Adipocyte (in vitro differentiated cells): Measurements from ENCODE around the gene RAB17.

ENCODE experiments used
- DNase-seq: peaks from one replicate; pipeline ENCODE4 v3.0.0-alpha.2; 2015; ENCODE audit warnings: low read depth
- H3K27me3 ChIP-seq: replicated peaks from 2 replicates; pipeline ENCODE4 v1.7.0; 2013; ENCODE audit warnings: mild to moderate bottlenecking, low read length, moderate library complexity; ENCODE audit not compliant: control insufficient read depth, insufficient read depth
- H3K36me3 ChIP-seq: 2 replicates; pipeline ENCODE4 v1.7.0; 2013; ENCODE audit warnings: low read length, mild to moderate bottlenecking, moderate library complexity; ENCODE audit not compliant: control insufficient read depth, insufficient read depth, severe bottlenecking
- H3K4me1 ChIP-seq: 2 replicates; pipeline ENCODE4 v1.7.0; 2013; ENCODE audit warnings: mild to moderate bottlenecking, low read length, moderate library complexity; ENCODE audit not compliant: control insufficient read depth, insufficient read depth
- H3K4me3 ChIP-seq: 2 replicates; pipeline ENCODE4 v1.7.0; 2013; ENCODE audit warnings: mild to moderate bottlenecking, low read length, moderate library complexity
- H3K9ac ChIP-seq: 2 replicates; pipeline ENCODE4 v1.7.0; 2013; ENCODE audit warnings: mild to moderate bottlenecking, low read length, moderate library complexity
- H3K9me3 ChIP-seq: 2 replicates; pipeline ENCODE4 v1.7.0; 2013; ENCODE audit warnings: mild to moderate bottlenecking, low read length, moderate library complexity; ENCODE audit not compliant: control insufficient read depth

The RAB17 gene

GRCh38 chr2:237565974-237566373, 24.6 kb downstream of the RAB17 start:
- Histone ChIP-seq H3K4me1 (no peaks in the 10 kb centered on the region), H3K4me3 (no peak overlapping the region), H3K9ac (no peak overlapping the region), H3K9me3 (no peaks in the 10 kb centered on the region), H3K27me3 (peaks cover 31% of the 10 kb centered on the region), H3K36me3 (no peaks in the 10 kb centered on the region)
- DNase-seq: no peak

GRCh38 chr2:237564526-237565131, 25.9 kb downstream of the RAB17 start:
- DNase-seq: no peak
- Histone ChIP-seq H3K36me3 (no peaks in the 10 kb centered on the region), H3K4me3 (no peak overlapping the region), H3K27me3 (peaks cover 31% of the 10 kb centered on the region), H3K9ac (no peak overlapping the region), H3K4me1 (peaks cover 2% of the 10 kb centered on the region), H3K9me3 (no peaks in the 10 kb centered on the region)

DNA sequence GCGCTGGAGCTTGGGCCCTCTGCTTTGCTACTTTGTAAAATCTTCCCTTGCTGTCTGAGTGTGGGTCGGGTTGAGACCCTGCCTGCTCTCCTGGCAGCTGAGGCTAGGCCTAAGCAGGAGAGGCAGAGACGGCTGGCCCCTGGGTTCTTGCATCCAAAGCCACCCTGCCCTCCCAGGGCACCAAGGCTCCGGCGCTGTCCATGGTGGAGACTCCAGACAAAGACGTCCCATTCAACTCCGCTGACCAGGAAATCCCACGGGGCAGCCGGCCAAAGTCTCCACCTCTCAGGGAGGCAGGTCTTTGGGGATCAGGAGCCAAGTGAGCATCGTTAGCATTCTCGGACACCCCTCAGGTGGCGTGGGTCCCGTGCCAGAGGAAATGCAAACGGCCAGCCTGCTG, 26.7 kb downstream of the RAB17 start:
- no peak overlapping the region for H3K9ac ChIP-seq
- no peaks in the 10 kb centered on the region for H3K9me3 ChIP-seq
- peak; percentile 48 for DNase-seq
- no peak overlapping the region for H3K4me3 ChIP-seq
- H3K36me3 ChIP-seq: no peaks in the 10 kb centered on the region
- H3K4me1 ChIP-seq: peaks cover 10% of the 10 kb centered on the region
- H3K27me3 ChIP-seq: peaks cover 31% of the 10 kb centered on the region

DNA sequence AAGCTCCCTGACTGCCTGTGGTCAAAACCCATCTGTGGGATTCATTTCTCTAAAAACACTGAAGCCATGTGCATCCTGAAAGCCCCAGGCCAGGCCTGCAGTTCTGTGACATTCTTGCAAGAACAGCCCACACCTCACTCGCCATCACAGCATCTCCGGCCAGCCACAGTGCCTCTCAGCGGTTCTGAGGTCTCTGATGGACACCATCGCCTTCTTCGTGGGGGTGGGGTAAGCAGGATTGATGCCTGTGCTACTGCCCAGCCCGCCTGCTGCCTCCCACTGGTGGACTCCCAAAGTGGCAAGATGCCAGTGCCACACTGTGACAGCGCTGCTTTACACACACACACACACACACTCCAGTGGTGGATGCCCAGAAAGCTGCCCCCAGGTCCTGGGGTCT, 29.3 kb downstream of the RAB17 start:
- Histone ChIP-seq H3K36me3 (no peaks in the 10 kb centered on the region), H3K4me1 (peaks cover 12% of the 10 kb centered on the region), H3K27me3 (peaks cover 19% of the 10 kb centered on the region), H3K9me3 (peaks cover 3% of the 10 kb centered on the region), H3K4me3 (no peak overlapping the region), H3K9ac (no peak overlapping the region)
- no peak for DNase-seq

DNA sequence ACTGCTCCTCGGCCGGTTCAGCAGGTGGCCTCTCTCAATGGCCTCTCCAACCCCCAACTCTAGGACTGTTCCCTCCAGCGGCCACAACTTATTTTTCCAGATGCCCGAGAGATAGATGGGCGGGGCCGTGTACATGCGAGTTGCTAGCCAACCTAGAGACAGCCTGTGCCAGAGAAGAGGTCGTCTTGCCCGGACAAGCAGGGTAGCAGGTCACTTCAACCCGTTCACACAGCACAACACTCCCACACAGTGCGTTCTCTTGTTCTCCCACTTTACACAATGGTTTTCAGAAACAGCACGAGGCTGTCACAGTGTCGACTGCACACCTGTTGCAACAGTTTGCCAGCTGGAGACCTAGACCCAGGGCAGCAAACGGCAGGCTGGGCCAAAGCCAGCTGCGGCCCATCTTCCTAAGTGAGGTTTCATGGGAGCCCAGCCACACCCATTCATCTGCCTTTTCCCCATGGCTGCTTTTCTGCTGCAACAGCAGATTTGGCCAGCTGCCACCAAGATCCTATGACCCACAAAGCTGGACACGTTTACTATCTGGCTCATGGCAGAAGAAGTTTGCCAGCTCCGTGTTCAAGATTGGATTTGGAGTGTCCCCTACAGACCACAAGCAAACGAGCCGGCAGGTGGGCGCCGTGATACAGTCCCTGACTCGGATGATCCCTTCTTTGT, 31.4 kb downstream of the RAB17 start:
- DNase-seq: peak; percentile 23
- Histone ChIP-seq H3K4me3 (no peak overlapping the region), H3K36me3 (no peaks in the 10 kb centered on the region)

DNA sequence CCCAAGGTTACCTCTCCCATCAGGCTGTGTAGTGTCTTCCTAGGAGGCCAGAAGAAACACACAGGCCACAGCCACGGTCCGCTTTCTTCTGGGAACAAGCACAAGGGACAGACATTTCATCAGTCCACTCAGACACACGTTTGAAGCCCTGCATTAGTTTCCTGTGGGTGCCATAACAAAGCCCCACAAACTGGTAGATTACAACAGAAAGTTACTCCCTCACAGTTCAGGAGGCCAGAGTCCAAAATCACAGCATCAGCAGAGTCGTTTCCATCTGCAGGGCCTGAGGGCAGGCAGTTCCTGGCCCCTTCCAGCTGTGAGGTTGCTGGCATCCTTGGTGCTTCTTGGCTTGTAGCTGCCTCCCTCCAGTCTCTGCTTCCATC, 32.9 kb downstream of the RAB17 start:
- no peaks in the 10 kb centered on the region for H3K27me3 ChIP-seq
- DNase-seq: no peak
- peaks cover 12% of the 10 kb centered on the region for H3K4me1 ChIP-seq
- no peak overlapping the region for H3K9ac ChIP-seq
- H3K36me3 ChIP-seq: no peaks in the 10 kb centered on the region
- no peak overlapping the region for H3K4me3 ChIP-seq
- H3K9me3 ChIP-seq: peaks cover 15% of the 10 kb centered on the region

More for the DNA sequence above, 31.4 kb downstream of the RAB17 start:
- H3K9me3 ChIP-seq: peaks cover 15% of the 10 kb centered on the region
- peaks cover 12% of the 10 kb centered on the region for H3K4me1 ChIP-seq
- no peak overlapping the region for H3K9ac ChIP-seq
- H3K27me3 ChIP-seq: peaks cover 10% of the 10 kb centered on the region

DNA sequence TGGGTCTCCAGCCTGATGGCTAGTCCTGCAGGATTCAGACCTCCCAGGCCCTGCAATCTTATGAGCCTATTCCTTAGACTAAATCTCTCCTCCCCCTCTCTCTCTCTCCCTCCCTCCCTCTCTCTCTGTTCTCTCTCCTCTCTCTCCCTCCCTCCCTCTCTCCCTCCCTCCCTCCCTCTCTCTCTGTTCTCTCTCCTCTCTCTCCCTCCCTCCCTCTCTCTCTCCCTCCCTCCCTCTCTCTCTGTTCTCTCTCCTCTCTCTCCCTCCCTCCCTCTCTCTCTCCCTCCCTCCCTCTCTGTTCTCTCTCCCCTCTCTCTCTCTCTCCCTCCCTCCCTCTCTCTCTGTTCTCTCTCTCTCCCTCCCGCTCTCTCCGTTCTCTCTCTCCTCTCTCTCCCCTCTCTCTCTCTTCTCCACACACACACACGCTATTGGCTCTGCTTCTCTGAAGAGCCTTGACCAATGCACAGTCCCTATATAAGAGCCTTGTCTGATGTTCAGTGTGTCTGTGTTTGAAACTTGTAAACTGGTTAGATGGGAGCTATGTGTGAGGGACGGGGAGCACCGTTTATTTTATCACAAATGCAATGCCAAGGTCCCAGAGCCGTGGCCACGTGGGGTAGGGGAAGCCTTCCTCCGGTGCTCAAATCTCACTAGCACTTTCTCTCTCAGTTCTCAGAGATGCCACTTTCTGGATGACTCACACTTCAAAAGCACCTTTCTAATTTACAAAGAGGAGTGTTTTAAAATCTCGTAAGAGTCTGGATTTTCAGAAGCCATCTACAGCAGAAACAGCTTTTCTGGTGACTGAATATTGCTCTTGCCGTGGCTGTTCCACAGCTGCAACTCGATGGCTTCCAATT, 33.5 kb downstream of the RAB17 start:
- Histone ChIP-seq H3K4me1 (peaks cover 12% of the 10 kb centered on the region), H3K9me3 (peaks cover 15% of the 10 kb centered on the region), H3K36me3 (no peaks in the 10 kb centered on the region), H3K27me3 (no peaks in the 10 kb centered on the region), H3K4me3 (no peak overlapping the region), H3K9ac (no peak overlapping the region)
- DNase-seq: no peak

DNA sequence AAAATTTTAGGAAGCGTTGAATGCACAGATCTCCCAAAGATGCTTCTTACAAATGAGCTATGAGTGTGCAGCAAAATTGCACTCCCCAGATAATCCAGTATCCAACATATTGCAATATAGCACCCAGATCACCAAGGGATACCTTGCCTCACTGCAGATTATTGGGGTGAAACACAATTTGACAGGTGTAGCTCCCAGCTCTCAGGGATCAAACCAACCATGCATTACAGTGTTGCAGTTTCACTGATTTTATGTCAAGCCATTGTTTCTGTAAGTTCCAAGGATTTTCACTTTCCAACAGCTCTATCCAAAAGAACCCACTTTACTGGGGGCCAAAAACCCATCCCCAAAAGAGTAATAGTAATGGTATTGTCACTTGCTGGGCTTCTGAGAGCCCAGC, 35.0 kb downstream of the RAB17 start:
- Histone ChIP-seq H3K4me3 (no peak overlapping the region), H3K36me3 (no peaks in the 10 kb centered on the region), H3K27me3 (no peaks in the 10 kb centered on the region), H3K4me1 (peaks cover 12% of the 10 kb centered on the region), H3K9ac (no peak overlapping the region), H3K9me3 (peaks cover 15% of the 10 kb centered on the region)
- no peak for DNase-seq

DNA sequence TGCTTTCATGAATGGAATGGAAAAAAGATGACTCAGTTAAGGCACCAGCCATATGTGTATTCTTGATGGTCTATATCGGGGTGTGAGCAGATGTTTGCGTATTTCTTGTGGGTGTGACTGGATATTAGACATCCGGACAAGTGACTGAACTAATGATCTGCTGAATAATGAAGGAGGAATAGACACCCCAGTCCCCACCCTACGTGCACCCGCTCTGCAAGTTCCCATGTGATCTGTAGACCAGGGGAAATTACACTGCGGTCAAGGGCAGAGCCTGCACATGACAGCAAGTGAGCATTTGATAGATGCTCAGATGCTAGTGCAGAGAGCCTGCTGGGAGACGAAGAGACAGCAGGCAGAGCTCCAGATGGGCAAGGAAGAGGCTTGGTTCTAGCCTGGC, 36.6 kb downstream of the RAB17 start:
- peaks cover 7% of the 10 kb centered on the region for H3K27me3 ChIP-seq
- H3K9me3 ChIP-seq: peaks cover 15% of the 10 kb centered on the region
- H3K9ac ChIP-seq: no peak overlapping the region
- H3K4me1 ChIP-seq: peaks cover 3% of the 10 kb centered on the region
- no peaks in the 10 kb centered on the region for H3K36me3 ChIP-seq
- no peak for DNase-seq
- no peak overlapping the region for H3K4me3 ChIP-seq

DNA sequence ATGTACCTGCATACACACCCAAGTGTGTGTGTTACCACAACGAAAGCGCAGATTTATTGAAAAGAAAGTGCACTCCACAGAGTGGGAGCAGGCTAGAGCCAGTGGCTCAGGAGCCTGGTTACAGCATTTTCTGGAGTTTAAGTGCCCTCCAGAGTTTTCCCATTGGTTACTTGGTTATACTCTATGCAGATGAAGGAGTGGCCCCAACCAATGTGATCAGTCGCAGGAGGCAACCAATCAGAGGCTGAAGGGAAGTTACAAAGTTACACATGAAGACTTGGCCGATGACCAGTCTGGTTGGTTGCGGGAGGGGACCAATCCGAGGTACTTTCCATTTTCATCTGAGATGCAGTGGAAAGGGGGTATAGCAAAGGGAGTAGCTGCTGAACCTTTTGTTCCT, 37.6 kb downstream of the RAB17 start:
- Histone ChIP-seq H3K36me3 (no peaks in the 10 kb centered on the region), H3K4me1 (no peaks in the 10 kb centered on the region), H3K27me3 (peaks cover 7% of the 10 kb centered on the region), H3K9ac (no peak overlapping the region), H3K9me3 (peaks cover 15% of the 10 kb centered on the region), H3K4me3 (no peak overlapping the region)
- no peak for DNase-seq

DNA sequence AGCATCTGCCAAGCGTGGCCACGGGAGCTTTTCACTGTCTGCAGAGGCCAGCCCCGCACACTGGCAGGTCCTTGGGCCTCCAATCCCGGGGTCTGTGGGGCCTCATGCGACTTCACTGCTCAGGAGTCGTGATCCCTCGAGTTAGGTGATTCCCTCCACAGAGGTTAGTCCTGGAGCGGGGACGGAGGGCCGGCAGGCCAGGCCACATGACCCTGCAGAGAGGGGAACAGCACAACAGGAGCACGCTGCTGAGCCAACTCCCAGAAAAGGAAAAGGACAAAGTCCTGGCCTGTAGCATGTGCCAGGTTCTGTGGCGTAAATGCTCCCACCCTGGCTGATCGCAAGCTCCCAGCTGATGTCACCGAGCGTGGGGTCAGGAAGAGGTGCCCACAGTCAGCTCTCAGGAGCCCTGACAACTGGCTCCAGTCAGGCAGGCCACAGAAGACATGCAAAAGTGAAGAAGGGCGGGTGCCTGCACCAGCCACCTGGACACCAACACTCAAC, 39.4 kb downstream of the RAB17 start:
- Histone ChIP-seq H3K27me3 (peaks cover 7% of the 10 kb centered on the region), H3K4me3 (no peak overlapping the region), H3K9ac (no peak overlapping the region), H3K4me1 (no peaks in the 10 kb centered on the region), H3K9me3 (peaks cover 11% of the 10 kb centered on the region), H3K36me3 (no peaks in the 10 kb centered on the region)
- no peak for DNase-seq
